GM23338 (cell line): ENCODE measurements around the gene SPTA1. TPM values are rescaled to one million over a fixed set of nuclear protein-coding genes. Genes with fewer than 3 reads are reported as not detected.
"Not testable (repeated sequence)": the region's sequence is repeated elsewhere in the genome, so short reads cannot be mapped to it uniquely, and the experiment has no call there.

Experiments used
- ATAC-seq: fragments of 200-7000 bp; cut with Tn5 transposase; 3 replicates; pipeline ENCODE4 v1.9.1; 2020
- DNase-seq: peaks from one replicate; pipeline ENCODE4 v3.0.0-alpha.2; 2015; ENCODE audit warnings: low spot score
- H2AFZ ChIP-seq: fragments of 200-600 bp; sonication (generic); 2 replicates; pipeline ENCODE4 v1.8.0; 2016; ENCODE audit warnings: antibody characterized with exemption, mild to moderate bottlenecking, moderate library complexity
- H3F3A ChIP-seq: fragments of 200-600 bp; sonication (generic); replicated peaks from 2 replicates; pipeline ENCODE4 v1.8.0; 2017; ENCODE audit warnings: antibody characterized with exemption, mixed run types, low read depth
- H3K27ac ChIP-seq: fragments of 200-600 bp; sonication (generic); 2 replicates; pipeline ENCODE4 v1.6.1; 2016; ENCODE audit warnings: low read depth
- H3K27me3 ChIP-seq: fragments of 200-600 bp; sonication (generic); 2 replicates; pipeline ENCODE4 v1.8.0; 2016; ENCODE audit warnings: mild to moderate bottlenecking, mixed run types, moderate library complexity; ENCODE audit not compliant: insufficient read depth
- H3K36me3 ChIP-seq: fragments of 200-600 bp; sonication (generic); 2 replicates; pipeline ENCODE4 v1.8.0; 2016; ENCODE audit warnings: mild to moderate bottlenecking; ENCODE audit not compliant: insufficient read depth
- H3K4me1 ChIP-seq: fragments of 200-600 bp; sonication (generic); 2 replicates; pipeline ENCODE4 v1.8.0; 2016; ENCODE audit warnings: mild to moderate bottlenecking, moderate library complexity; ENCODE audit not compliant: insufficient read depth
- H3K4me2 ChIP-seq: fragments of 200-600 bp; sonication (generic); 2 replicates; pipeline ENCODE4 v1.7.1; 2017; ENCODE audit warnings: mixed run types
- H3K4me3 ChIP-seq: fragments of 200-600 bp; sonication (generic); 2 replicates; pipeline ENCODE4 v1.6.1; 2016; ENCODE audit warnings: mixed run types
- H3K79me2 ChIP-seq: fragments of 200-600 bp; sonication (generic); replicated peaks from 2 replicates; pipeline ENCODE4 v1.8.0; 2017; ENCODE audit warnings: mild to moderate bottlenecking; ENCODE audit not compliant: insufficient read depth
- H3K9me2 ChIP-seq: fragments of 200-600 bp; sonication (generic); 2 replicates; pipeline ENCODE4 v1.8.0; 2017; ENCODE audit not compliant: insufficient read depth
- H4K20me1 ChIP-seq: fragments of 200-600 bp; sonication (generic); replicated peaks from 2 replicates; pipeline ENCODE4 v1.8.0; 2017; ENCODE audit warnings: mild to moderate bottlenecking; ENCODE audit not compliant: insufficient read depth
- H3K27ac Mint-ChIP-seq: 2 replicates; pipeline ENCODE4 v1.8.0; 2020; ENCODE audit warnings: inconsistent platforms, mild to moderate bottlenecking, moderate library complexity, mixed read lengths
- H3K27me3 Mint-ChIP-seq: 3 replicates; pipeline ENCODE4 v1.8.0; 2022; ENCODE audit warnings: low read depth, mild to moderate bottlenecking, moderate library complexity, mixed read lengths, inconsistent platforms; ENCODE audit not compliant: insufficient read depth, poor library complexity
- H3K36me3 Mint-ChIP-seq: 3 replicates; pipeline ENCODE4 v1.8.0; 2021; ENCODE audit warnings: low read depth, mild to moderate bottlenecking, inconsistent platforms, moderate library complexity, mixed read lengths
- H3K4me1 Mint-ChIP-seq: 3 replicates; pipeline ENCODE4 v1.8.0; 2020; ENCODE audit warnings: mild to moderate bottlenecking, inconsistent platforms, mixed read lengths
- H3K4me3 Mint-ChIP-seq: 3 replicates; pipeline ENCODE4 v1.8.0; 2021; ENCODE audit warnings: moderate library complexity, mild to moderate bottlenecking, inconsistent platforms, mixed read lengths
- H3K9me3 Mint-ChIP-seq: 3 replicates; pipeline ENCODE4 v1.8.0; 2020; ENCODE audit warnings: moderate library complexity, mild to moderate bottlenecking, inconsistent platforms, mixed read lengths
- CREB1 ChIP-seq: fragments of 250-450 bp; sonication (Bioruptor Pico); IDR thresholded peaks from 2 replicates; pipeline ENCODE4 v1.5.0; 2020; ENCODE audit warnings: low read depth, mild to moderate bottlenecking, moderate library complexity
- EZH2 ChIP-seq: fragments of 200-600 bp; sonication (generic); IDR thresholded peaks from one replicate; pipeline ENCODE4 v1.8.0; 2017; ENCODE audit warnings: antibody characterized with exemption, mild to moderate bottlenecking, low read depth; ENCODE audit not compliant: unreplicated experiment
- EZH2phosphoT487 ChIP-seq: fragments of 200-600 bp; sonication (generic); IDR thresholded peaks from one replicate; pipeline ENCODE4 v1.8.1; 2018; ENCODE audit warnings: antibody characterized with exemption; ENCODE audit not compliant: unreplicated experiment
- JUNB ChIP-seq: IDR thresholded peaks from one replicate; pipeline ENCODE4 v1.6.1; 2016; ENCODE audit warnings: antibody characterized with exemption; ENCODE audit not compliant: unreplicated experiment
- POLR2AphosphoS5 ChIP-seq: IDR thresholded peaks from 2 replicates; pipeline ENCODE4 v1.6.1; 2016; ENCODE audit warnings: antibody characterized with exemption, low read depth
- STAT1 ChIP-seq: IDR thresholded peaks from one replicate; pipeline ENCODE4 v1.6.1; 2016; ENCODE audit warnings: antibody characterized with exemption; ENCODE audit not compliant: unreplicated experiment
- ZNF114 ChIP-seq: fragments of 250-450 bp; sonication (Bioruptor Pico); IDR thresholded peaks from 2 replicates; pipeline ENCODE4 v1.5.0; 2020; ENCODE audit warnings: mild to moderate bottlenecking, moderate library complexity
- ZNF331 ChIP-seq: fragments of 250-450 bp; sonication (Bioruptor Pico); IDR thresholded peaks from 2 replicates; pipeline ENCODE4 v1.5.0; 2020; ENCODE audit warnings: low read depth, mild to moderate bottlenecking, moderate library complexity
- polyA plus RNA-seq: library from polyadenylated mRNA; unstranded; fragments of >200 nt; fragmentation: Nextera tagmentation; extraction: Ambion mirVana; gene quantifications from 2 replicates; pipeline ENCODE4 v1.2.1, GENCODE V29; 2016
- total RNA-seq: library from RNA; depleted of rRNA; stranded (reverse); fragments of >200 nt; shearing (Covaris generic); gene quantifications from 2 replicates; pipeline ENCODE4 v1.2.3, GENCODE V29; 2014
- TF ChIP-seq, protein P1 (sequence below): IDR thresholded peaks from one replicate; pipeline ENCODE4 v1.6.1; 2018; ENCODE audit warnings: antibody characterized with exemption; ENCODE audit not compliant: unreplicated experiment

The SPTA1 gene
- total and polyA plus RNA-seq, 2 experiments from 2014 or later, result not detected

DNA sequence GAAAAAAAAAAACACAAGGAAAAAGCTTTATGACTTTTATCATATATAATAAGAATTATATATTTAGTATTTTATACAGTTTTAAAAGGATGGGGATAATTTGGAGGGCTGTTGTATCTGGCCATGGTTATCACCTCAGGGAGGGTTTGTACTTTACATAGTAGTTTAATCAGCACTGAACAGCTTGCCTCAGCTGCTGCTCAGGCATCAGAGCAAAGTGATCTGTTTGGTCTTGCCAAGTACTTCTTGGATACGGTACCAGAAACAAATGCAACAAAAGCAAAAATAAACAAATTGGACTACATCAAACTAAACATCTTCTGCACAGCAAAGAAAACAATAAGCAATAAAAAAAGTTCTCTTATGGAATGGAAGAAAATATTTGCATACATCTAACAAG, 2.6 kb upstream of the SPTA1 start (continued):
- TF ChIP-seq ZNF331 (CRISPR knock-in tag) (no peak), STAT1 (no peak), EZH2phosphoT487 (no peak), POLR2AphosphoS5 (no peak), ZNF114 (no peak)
- TF ChIP-seq, protein P1, sequence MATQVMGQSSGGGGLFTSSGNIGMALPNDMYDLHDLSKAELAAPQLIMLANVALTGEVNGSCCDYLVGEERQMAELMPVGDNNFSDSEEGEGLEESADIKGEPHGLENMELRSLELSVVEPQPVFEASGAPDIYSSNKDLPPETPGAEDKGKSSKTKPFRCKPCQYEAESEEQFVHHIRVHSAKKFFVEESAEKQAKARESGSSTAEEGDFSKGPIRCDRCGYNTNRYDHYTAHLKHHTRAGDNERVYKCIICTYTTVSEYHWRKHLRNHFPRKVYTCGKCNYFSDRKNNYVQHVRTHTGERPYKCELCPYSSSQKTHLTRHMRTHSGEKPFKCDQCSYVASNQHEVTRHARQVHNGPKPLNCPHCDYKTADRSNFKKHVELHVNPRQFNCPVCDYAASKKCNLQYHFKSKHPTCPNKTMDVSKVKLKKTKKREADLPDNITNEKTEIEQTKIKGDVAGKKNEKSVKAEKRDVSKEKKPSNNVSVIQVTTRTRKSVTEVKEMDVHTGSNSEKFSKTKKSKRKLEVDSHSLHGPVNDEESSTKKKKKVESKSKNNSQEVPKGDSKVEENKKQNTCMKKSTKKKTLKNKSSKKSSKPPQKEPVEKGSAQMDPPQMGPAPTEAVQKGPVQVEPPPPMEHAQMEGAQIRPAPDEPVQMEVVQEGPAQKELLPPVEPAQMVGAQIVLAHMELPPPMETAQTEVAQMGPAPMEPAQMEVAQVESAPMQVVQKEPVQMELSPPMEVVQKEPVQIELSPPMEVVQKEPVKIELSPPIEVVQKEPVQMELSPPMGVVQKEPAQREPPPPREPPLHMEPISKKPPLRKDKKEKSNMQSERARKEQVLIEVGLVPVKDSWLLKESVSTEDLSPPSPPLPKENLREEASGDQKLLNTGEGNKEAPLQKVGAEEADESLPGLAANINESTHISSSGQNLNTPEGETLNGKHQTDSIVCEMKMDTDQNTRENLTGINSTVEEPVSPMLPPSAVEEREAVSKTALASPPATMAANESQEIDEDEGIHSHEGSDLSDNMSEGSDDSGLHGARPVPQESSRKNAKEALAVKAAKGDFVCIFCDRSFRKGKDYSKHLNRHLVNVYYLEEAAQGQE, result no peak

DNA sequence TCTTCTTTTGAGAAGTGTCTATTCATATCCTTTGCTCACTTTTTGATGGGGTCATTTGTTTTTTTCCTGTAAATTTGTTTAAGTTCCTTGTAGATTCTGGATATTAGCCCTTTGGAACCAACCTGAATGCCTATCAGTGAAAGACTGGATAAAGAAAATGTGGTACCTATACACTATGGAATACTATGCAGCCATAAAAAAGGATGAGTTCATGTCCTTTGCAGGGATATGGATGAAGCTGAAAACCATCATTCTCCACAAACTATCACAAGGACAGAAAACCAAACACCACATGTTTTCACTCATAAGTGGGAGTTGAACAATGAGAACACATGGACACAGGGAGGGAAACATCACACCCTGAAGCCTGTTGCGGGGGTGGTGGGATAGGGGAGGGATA, 1.8 kb upstream of the SPTA1 start:
- H3K9me3 Mint-ChIP-seq, H3K4me1 ChIP-seq, H3K4me1 Mint-ChIP-seq, H3K27me3 Mint-ChIP-seq, H3F3A ChIP-seq, ATAC-seq, H3K27ac ChIP-seq, H3K9me2 ChIP-seq, H3K27me3 ChIP-seq, H2AFZ ChIP-seq, H3K4me2 ChIP-seq, H3K4me3 Mint-ChIP-seq, H3K36me3 Mint-ChIP-seq, DNase-seq, H4K20me1 ChIP-seq, H3K36me3 ChIP-seq, H3K27ac Mint-ChIP-seq, H3K4me3 ChIP-seq, H3K79me2 ChIP-seq: not testable (repeated sequence)

GRCh38 chr1:158687037-158687436, 522 bp upstream of the SPTA1 start:
- no peaks in the 10 kb centered on the region for H3K4me1 ChIP-seq
- H3K4me2 ChIP-seq, result no peak overlapping the region
- H2AFZ ChIP-seq, result no peak overlapping the region
- DNase-seq (no peak), ATAC-seq (no peak)
- Mint-ChIP-seq H3K27ac (no peak overlapping the region), H3K4me1 (no peaks in the 10 kb centered on the region), H3K9me3 (no peaks in the 10 kb centered on the region), H3K4me3 (no peak overlapping the region), H3K27me3 (no peaks in the 10 kb centered on the region), H3K36me3 (no peaks in the 10 kb centered on the region)
- no peaks in the 10 kb centered on the region for H3K36me3 ChIP-seq
- H4K20me1 ChIP-seq, result no peaks in the 10 kb centered on the region
- H3K27me3 ChIP-seq, result no peaks in the 10 kb centered on the region
- H3F3A ChIP-seq, result no peaks in the 10 kb centered on the region
- H3K9me2 ChIP-seq, result no peaks in the 10 kb centered on the region
- no peak overlapping the region for H3K4me3 ChIP-seq
- no peaks in the 10 kb centered on the region for H3K79me2 ChIP-seq
- no peak overlapping the region for H3K27ac ChIP-seq
- TF ChIP-seq, protein P1, result no peak
- no peak for TF ChIP-seq EZH2phosphoT487
- no peak for TF ChIP-seq JUNB
- TF ChIP-seq POLR2AphosphoS5, result no peak
- TF ChIP-seq CREB1 (CRISPR knock-in tag), result no peak
- TF ChIP-seq EZH2, result no peak
- TF ChIP-seq STAT1, result no peak
